Choroid plexus epithelial cell (primary cell): ENCODE results near the gene EEFSEC.
A peak's percentile ranks its signal among the peaks of the same experiment; 100 is the strongest.

Source experiments
- DNase-seq: peaks from one replicate; pipeline ENCODE4 v3.0.0-alpha.2; 2010; ENCODE audit warnings: low read depth
- H3K4me3 ChIP-seq: 2 replicates; pipeline ENCODE4 v1.5.1; 2011; ENCODE audit warnings: low read depth, mild to moderate bottlenecking, control low read depth, low read length, moderate library complexity
- CTCF ChIP-seq: conservative IDR thresholded peaks from 2 replicates; pipeline ENCODE4 v1.5.1; 2011; ENCODE audit warnings: low read depth, mild to moderate bottlenecking, control low read depth, inconsistent platforms, low read length, moderate library complexity

EEFSEC gene

GRCh38 chr3:128175768-128176167, 22.5 kb downstream of the EEFSEC start:
- TF ChIP-seq CTCF = no peak
- DNase-seq = no peak
- H3K4me3 ChIP-seq = no peak overlapping the region

GRCh38 chr3:128176276-128176833, 23.1 kb downstream of the EEFSEC start:
- no peak for DNase-seq
- H3K4me3 ChIP-seq = no peak overlapping the region
- no peak for TF ChIP-seq CTCF

GRCh38 chr3:128177865-128178264, 24.6 kb downstream of the EEFSEC start:
- TF ChIP-seq CTCF = no peak
- DNase-seq = no peak
- H3K4me3 ChIP-seq = no peak overlapping the region

- peak; percentile 55 for DNase-seq
- TF ChIP-seq CTCF = no peak
- peak overlapping the region; percentile 18 for H3K4me3 ChIP-seq
Observed at GRCh38 chr3:128178782-128179483, 25.7 kb downstream of the EEFSEC start.

- TF ChIP-seq CTCF = no peak
- peak overlapping the region; percentile 18 for H3K4me3 ChIP-seq
- DNase-seq = no peak
Observed at GRCh38 chr3:128179484-128179819, 26.2 kb downstream of the EEFSEC start.

GRCh38 chr3:128180436-128180835, 27.2 kb downstream of the EEFSEC start:
- TF ChIP-seq CTCF = peak; percentile 12
- no peak overlapping the region for H3K4me3 ChIP-seq
- DNase-seq = peak; percentile 22

- TF ChIP-seq CTCF = no peak
- DNase-seq = no peak
- H3K4me3 ChIP-seq = no peak overlapping the region
Observed at GRCh38 chr3:128180913-128181312, 27.6 kb downstream of the EEFSEC start.
